Mesothelial cell of epicardium (in vitro differentiated cells): ENCODE data around the gene LHX8. TPM values are rescaled to one million over a fixed set of nuclear protein-coding genes. Genes with fewer than 3 reads are reported as not detected.

ENCODE experiments used
- DNase-seq, 2 experiments: peaks; one replicate each; pipeline ENCODE4 v3.0.0; 2021; ENCODE audit warnings: low spot score in 2 of 2; ENCODE audit not compliant: unreplicated experiment in 2 of 2
- H3K27ac Mint-ChIP-seq: 2 replicates; pipeline ENCODE4 v1.8.0; 2021; ENCODE audit warnings: mixed read lengths
- H3K27me3 Mint-ChIP-seq: 2 replicates; pipeline ENCODE4 v1.8.0; 2021; ENCODE audit warnings: low read depth, mixed read lengths
- H3K36me3 Mint-ChIP-seq: 2 replicates; pipeline ENCODE4 v1.8.0; 2021; ENCODE audit warnings: mixed read lengths
- H3K4me1 Mint-ChIP-seq: 2 replicates; pipeline ENCODE4 v1.8.0; 2021; ENCODE audit warnings: mixed read lengths
- H3K4me3 Mint-ChIP-seq: 2 replicates; pipeline ENCODE4 v1.8.0; 2021; ENCODE audit warnings: mild to moderate bottlenecking, moderate library complexity, mixed read lengths
- H3K9me3 Mint-ChIP-seq: 2 replicates; pipeline ENCODE4 v1.8.0; 2021; ENCODE audit warnings: mixed read lengths
- CTCF ChIP-seq: fragments of 200-600 bp; sonication (generic); IDR thresholded peaks from one replicate; pipeline ENCODE4 v1.5.0; 2021; ENCODE audit warnings: antibody characterized with exemption; ENCODE audit not compliant: unreplicated experiment
- total RNA-seq: library from RNA; stranded (reverse); gene quantifications from 3 replicates; pipeline ENCODE4 v1.2.1, GENCODE V29; 2021

Gene LHX8
- total RNA-seq, 1 donor from 2014 or later = 0.36 TPM

- no peak for TF ChIP-seq CTCF
- Mint-ChIP-seq H3K27me3 (peaks cover 98% of the 10 kb centered on the region), H3K36me3 (no peaks in the 10 kb centered on the region), H3K27ac (no peak overlapping the region), H3K9me3 (no peaks in the 10 kb centered on the region), H3K4me3 (peak overlapping the region; percentile 17), H3K4me1 (peaks cover 24% of the 10 kb centered on the region)
- peak in 1 of 2 experiments; percentile 46 for DNase-seq
Measured at GRCh38 chr1:75130865-75131564, 3.2 kb upstream of the LHX8 start.

- Mint-ChIP-seq H3K4me3 (no peak overlapping the region), H3K9me3 (no peaks in the 10 kb centered on the region), H3K27me3 (peaks cover 99% of the 10 kb centered on the region), H3K36me3 (no peaks in the 10 kb centered on the region), H3K4me1 (peaks cover 26% of the 10 kb centered on the region), H3K27ac (no peak overlapping the region)
- DNase-seq = no peak
- TF ChIP-seq CTCF = no peak
Measured at GRCh38 chr1:75131565-75132241, 2.5 kb upstream of the LHX8 start.

GRCh38 chr1:75132242-75132811 is 1.9 kb upstream of the LHX8 start:
- Mint-ChIP-seq H3K27ac (no peak overlapping the region), H3K4me3 (no peak overlapping the region), H3K4me1 (peaks cover 29% of the 10 kb centered on the region), H3K36me3 (no peaks in the 10 kb centered on the region), H3K9me3 (no peaks in the 10 kb centered on the region), H3K27me3 (peaks cover 99% of the 10 kb centered on the region)
- TF ChIP-seq CTCF = no peak
- DNase-seq = no peak

GRCh38 chr1:75132812-75133619 is 1.2 kb upstream of the LHX8 start:
- Mint-ChIP-seq H3K9me3 (no peaks in the 10 kb centered on the region), H3K27me3 (peaks cover 99% of the 10 kb centered on the region), H3K27ac (peak overlapping the region; percentile 45), H3K36me3 (no peaks in the 10 kb centered on the region), H3K4me3 (peak overlapping the region; percentile 39), H3K4me1 (peaks cover 31% of the 10 kb centered on the region)
- DNase-seq = no peak
- TF ChIP-seq CTCF = no peak
